Immature natural killer cell (primary cell): ENCODE data around the gene RPL31. TPM values are rescaled to one million over a fixed set of nuclear protein-coding genes. Genes with fewer than 3 reads are reported as not detected.

Experiments used
- DNase-seq, 3 donors: peaks; one replicate each; pipeline ENCODE4 v3.0.0; 2022; ENCODE audit warnings: mixed read lengths in 1 of 3
- H3K27ac Mint-ChIP-seq, 6 donors: one replicate each; pipeline ENCODE4 v1.8.0; 2020; ENCODE audit warnings: mixed read lengths in 6 of 6, mild to moderate bottlenecking in 5 of 6, inconsistent platforms in 4 of 6, moderate library complexity in 3 of 6
- H3K27me3 Mint-ChIP-seq, 3 donors: one replicate each; pipeline ENCODE4 v1.8.0; 2020 to 2021; ENCODE audit warnings: low read depth in 3 of 3, mild to moderate bottlenecking in 3 of 3, mixed read lengths in 3 of 3, moderate library complexity in 3 of 3, inconsistent platforms in 1 of 3
- H3K36me3 Mint-ChIP-seq, 3 donors: one replicate each; pipeline ENCODE4 v1.8.0; 2020; ENCODE audit warnings: mixed read lengths in 3 of 3, inconsistent platforms in 2 of 3, mild to moderate bottlenecking in 2 of 3
- H3K4me1 Mint-ChIP-seq, 2 donors: one replicate each; pipeline ENCODE4 v1.8.0; 2020; ENCODE audit warnings: inconsistent platforms in 2 of 2, mild to moderate bottlenecking in 2 of 2, mixed read lengths in 2 of 2, moderate library complexity in 1 of 2
- H3K4me3 Mint-ChIP-seq, 5 donors: one replicate each; pipeline ENCODE4 v1.8.0; 2020; ENCODE audit warnings: mild to moderate bottlenecking in 5 of 5, mixed read lengths in 5 of 5, inconsistent platforms in 3 of 5, moderate library complexity in 3 of 5
- H3K9me3 Mint-ChIP-seq, 6 donors: one replicate each; pipeline ENCODE4 v1.8.0; 2020; ENCODE audit warnings: mild to moderate bottlenecking in 6 of 6, mixed read lengths in 6 of 6, inconsistent platforms in 4 of 6, moderate library complexity in 3 of 6
- polyA plus RNA-seq, 3 donors: library from polyadenylated mRNA; unstranded; fragments of 300-500 nt; fragmentation: Illumina TruSeq; gene quantifications; one replicate each; pipeline ENCODE4 v1.2.3, GENCODE V29; 2021

The RPL31 gene
- polyA plus RNA-seq, 3 donors from 2014 or later: 2,160 to 4,376 (median 2,775) TPM

DNA sequence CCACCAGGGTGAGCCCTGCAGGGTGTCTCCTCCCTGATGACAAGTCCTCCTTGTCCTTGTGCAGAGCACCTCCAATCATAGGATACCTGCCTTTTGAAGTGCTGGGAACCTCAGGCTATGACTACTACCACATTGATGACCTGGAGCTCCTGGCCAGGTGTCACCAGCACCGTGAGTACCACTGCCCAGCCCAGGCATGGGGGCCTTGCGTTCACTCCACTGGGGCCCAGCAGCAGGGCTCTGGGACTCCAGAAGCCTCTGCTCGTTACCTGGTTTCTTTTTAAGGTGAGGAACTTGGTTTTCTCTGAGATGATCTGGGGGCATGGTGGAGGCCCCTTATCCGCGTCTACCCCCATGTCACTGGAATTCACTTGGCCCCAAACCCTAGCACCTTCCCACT lies 36.5 kb upstream of the RPL31 start:
- Mint-ChIP-seq H3K4me3 (no peak overlapping the region), H3K27ac (no peak overlapping the region), H3K9me3 (no peaks in the 10 kb centered on the region), H3K36me3 (no peaks in the 10 kb centered on the region), H3K27me3 (peaks cover 0 to 6% (median 0%) of the 10 kb centered on the region in 3 donors), H3K4me1 (no peaks in the 10 kb centered on the region)
- no peak for DNase-seq

DNA sequence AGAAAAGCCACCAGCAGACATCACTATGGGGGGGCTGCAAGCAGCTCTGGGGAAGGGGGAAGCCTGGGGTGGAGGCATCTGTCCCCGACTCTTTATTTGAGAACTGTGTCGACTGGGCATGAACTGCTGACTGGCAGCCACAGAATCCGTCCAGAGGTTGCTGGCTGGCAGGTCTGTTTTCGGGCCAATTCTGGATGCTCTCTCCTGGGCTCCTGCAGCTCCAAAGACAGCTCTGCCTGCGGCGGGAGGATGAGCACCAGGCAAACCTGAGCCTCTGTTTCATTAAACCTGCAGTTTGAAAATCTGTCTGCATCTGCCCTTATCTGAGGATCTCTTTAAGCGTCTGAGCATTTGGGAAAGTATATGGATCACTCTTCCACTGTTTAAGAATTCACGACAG lies 34.4 kb upstream of the RPL31 start:
- H3K4me1 Mint-ChIP-seq: no peaks in the 10 kb centered on the region
- H3K4me3 Mint-ChIP-seq: no peak overlapping the region
- no peak overlapping the region for H3K27ac Mint-ChIP-seq
- H3K9me3 Mint-ChIP-seq: no peaks in the 10 kb centered on the region
- H3K36me3 Mint-ChIP-seq: no peaks in the 10 kb centered on the region
- no peak for DNase-seq
- H3K27me3 Mint-ChIP-seq: peaks cover 0 to 6% (median 4%) of the 10 kb centered on the region in 3 donors

GRCh38 chr2:100968146-100969145 lies 33.6 kb upstream of the RPL31 start:
- no peak for DNase-seq
- H3K27ac Mint-ChIP-seq: no peak overlapping the region
- peaks cover 0 to 6% (median 4%) of the 10 kb centered on the region in 3 donors for H3K27me3 Mint-ChIP-seq
- no peaks in the 10 kb centered on the region for H3K36me3 Mint-ChIP-seq
- H3K4me1 Mint-ChIP-seq: no peaks in the 10 kb centered on the region
- no peak overlapping the region for H3K4me3 Mint-ChIP-seq
- H3K9me3 Mint-ChIP-seq: no peaks in the 10 kb centered on the region

GRCh38 chr2:100969998-100970397 lies 32.1 kb upstream of the RPL31 start:
- H3K4me3 Mint-ChIP-seq: no peak overlapping the region
- H3K27ac Mint-ChIP-seq: no peak overlapping the region
- H3K4me1 Mint-ChIP-seq: no peaks in the 10 kb centered on the region
- no peaks in the 10 kb centered on the region for H3K36me3 Mint-ChIP-seq
- no peaks in the 10 kb centered on the region for H3K9me3 Mint-ChIP-seq
- H3K27me3 Mint-ChIP-seq: peaks cover 0 to 6% (median 5%) of the 10 kb centered on the region in 3 donors
- no peak for DNase-seq

GRCh38 chr2:100971221-100971620 lies 30.9 kb upstream of the RPL31 start:
- H3K27me3 Mint-ChIP-seq: peaks cover 0 to 5% (median under 1%) of the 10 kb centered on the region in 3 donors
- no peak overlapping the region for H3K4me3 Mint-ChIP-seq
- DNase-seq: no peak
- H3K9me3 Mint-ChIP-seq: no peaks in the 10 kb centered on the region
- H3K4me1 Mint-ChIP-seq: no peaks in the 10 kb centered on the region
- H3K36me3 Mint-ChIP-seq: no peaks in the 10 kb centered on the region
- no peak overlapping the region for H3K27ac Mint-ChIP-seq

DNA sequence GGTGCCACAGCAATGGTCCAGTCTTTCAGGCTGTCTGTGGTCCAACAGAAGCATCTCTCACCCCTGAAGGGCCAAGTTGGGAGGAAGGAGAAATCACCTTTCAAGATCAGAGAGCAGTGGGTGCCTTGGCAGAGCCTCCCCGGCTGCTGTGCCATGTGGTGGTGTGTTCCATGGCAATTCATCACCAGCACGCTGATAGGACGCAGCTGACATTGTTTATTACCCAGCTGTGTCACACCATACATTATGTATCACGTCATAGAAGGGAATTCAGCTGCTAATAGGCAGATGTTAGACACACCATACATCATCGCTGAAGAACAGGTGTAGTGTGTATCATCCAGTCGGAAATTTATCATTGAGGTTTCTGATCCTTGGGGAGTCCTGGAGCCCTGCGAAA lies 29.6 kb upstream of the RPL31 start:
- Mint-ChIP-seq H3K4me3 (no peak overlapping the region), H3K36me3 (no peaks in the 10 kb centered on the region), H3K27ac (no peak overlapping the region), H3K4me1 (no peaks in the 10 kb centered on the region), H3K27me3 (peaks cover 0 to 5% (median 0%) of the 10 kb centered on the region in 3 donors), H3K9me3 (no peaks in the 10 kb centered on the region)
- no peak for DNase-seq

DNA sequence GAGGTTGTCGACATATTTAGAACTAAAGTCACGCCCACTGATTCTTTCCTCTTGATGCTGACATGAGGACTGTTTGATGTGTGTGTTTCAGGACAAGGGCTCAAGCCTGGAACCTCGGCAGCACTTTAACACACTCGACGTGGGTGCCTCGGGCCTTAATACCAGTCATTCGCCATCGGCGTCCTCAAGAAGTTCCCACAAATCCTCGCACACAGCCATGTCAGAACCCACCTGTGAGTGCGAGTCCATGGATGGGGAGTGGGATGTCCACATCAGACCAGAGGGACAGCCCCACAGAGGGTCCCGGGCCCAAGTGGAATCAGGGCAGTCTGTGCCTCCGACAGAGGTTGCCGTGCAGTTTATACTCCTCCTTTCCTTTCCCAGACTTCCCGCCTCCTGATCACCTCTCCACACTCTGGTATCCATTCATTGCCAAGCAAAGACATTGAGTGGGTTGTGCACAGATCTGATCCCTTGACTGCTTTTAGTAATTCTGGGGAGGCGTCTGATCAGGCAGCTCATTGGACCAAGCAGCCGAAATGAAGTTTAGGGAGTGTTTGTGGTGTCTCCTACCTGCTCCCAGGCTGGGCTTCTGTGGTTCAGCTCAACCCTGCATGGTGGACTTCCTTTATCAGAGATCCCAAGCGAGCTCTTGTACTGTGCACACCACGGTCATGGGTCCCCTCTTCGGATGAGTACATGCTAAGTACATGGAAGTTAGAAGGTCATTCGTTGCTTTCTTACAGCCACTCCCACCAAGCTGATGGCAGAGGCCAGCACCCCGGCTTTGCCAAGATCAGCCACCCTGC lies 27.2 kb upstream of the RPL31 start:
- Mint-ChIP-seq H3K27ac (no peak overlapping the region), H3K4me3 (no peak overlapping the region), H3K4me1 (no peaks in the 10 kb centered on the region), H3K27me3 (peaks cover 0 to 5% (median 0%) of the 10 kb centered on the region in 3 donors), H3K36me3 (no peaks in the 10 kb centered on the region), H3K9me3 (no peaks in the 10 kb centered on the region)
- no peak for DNase-seq

GRCh38 chr2:100975521-100975785 lies 26.6 kb upstream of the RPL31 start:
- H3K27me3 Mint-ChIP-seq: peaks cover 0 to 5% (median 0%) of the 10 kb centered on the region in 3 donors
- H3K9me3 Mint-ChIP-seq: no peaks in the 10 kb centered on the region
- DNase-seq: no peak
- H3K27ac Mint-ChIP-seq: no peak overlapping the region
- H3K4me1 Mint-ChIP-seq: no peaks in the 10 kb centered on the region
- no peaks in the 10 kb centered on the region for H3K36me3 Mint-ChIP-seq
- no peak overlapping the region for H3K4me3 Mint-ChIP-seq

DNA sequence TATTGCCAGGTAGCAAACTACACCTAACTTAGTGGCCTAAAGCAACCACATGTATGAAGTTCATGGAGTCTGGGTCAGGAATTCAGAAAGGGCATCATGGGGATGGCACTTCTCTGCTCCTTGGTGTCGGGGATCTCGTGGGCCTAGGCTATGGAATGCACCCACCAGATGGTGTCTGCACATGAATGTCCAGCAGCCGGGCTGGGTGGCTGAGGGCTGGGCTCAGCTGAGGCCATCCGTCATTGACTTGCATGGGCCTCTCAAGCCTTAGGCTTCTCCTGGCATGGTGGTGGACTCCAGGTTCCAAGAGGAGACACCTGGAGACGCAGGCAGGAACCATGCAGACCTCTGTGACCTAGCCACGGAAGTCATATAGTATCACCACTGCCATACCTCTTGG lies 26.0 kb upstream of the RPL31 start:
- Mint-ChIP-seq H3K9me3 (no peaks in the 10 kb centered on the region), H3K4me1 (no peaks in the 10 kb centered on the region), H3K4me3 (no peak overlapping the region), H3K27ac (no peak overlapping the region), H3K36me3 (no peaks in the 10 kb centered on the region), H3K27me3 (peaks cover 0 to 5% (median 2%) of the 10 kb centered on the region in 3 donors)
- DNase-seq: no peak

GRCh38 chr2:100976645-100977391 lies 25.3 kb upstream of the RPL31 start:
- no peak for DNase-seq
- peaks cover 0 to 5% (median 2%) of the 10 kb centered on the region in 3 donors for H3K27me3 Mint-ChIP-seq
- H3K27ac Mint-ChIP-seq: peak overlapping the region in 1 of 6 donors; percentile 41
- H3K9me3 Mint-ChIP-seq: no peaks in the 10 kb centered on the region
- H3K36me3 Mint-ChIP-seq: no peaks in the 10 kb centered on the region
- no peak overlapping the region for H3K4me3 Mint-ChIP-seq
- no peaks in the 10 kb centered on the region for H3K4me1 Mint-ChIP-seq

- Mint-ChIP-seq H3K4me3 (no peak overlapping the region), H3K27ac (no peak overlapping the region), H3K4me1 (no peaks in the 10 kb centered on the region), H3K27me3 (peaks cover 0 to 5% (median 2%) of the 10 kb centered on the region in 3 donors), H3K36me3 (no peaks in the 10 kb centered on the region), H3K9me3 (no peaks in the 10 kb centered on the region)
- no peak for DNase-seq
Measured at GRCh38 chr2:100977511-100977910, 24.6 kb upstream of the RPL31 start.

DNA sequence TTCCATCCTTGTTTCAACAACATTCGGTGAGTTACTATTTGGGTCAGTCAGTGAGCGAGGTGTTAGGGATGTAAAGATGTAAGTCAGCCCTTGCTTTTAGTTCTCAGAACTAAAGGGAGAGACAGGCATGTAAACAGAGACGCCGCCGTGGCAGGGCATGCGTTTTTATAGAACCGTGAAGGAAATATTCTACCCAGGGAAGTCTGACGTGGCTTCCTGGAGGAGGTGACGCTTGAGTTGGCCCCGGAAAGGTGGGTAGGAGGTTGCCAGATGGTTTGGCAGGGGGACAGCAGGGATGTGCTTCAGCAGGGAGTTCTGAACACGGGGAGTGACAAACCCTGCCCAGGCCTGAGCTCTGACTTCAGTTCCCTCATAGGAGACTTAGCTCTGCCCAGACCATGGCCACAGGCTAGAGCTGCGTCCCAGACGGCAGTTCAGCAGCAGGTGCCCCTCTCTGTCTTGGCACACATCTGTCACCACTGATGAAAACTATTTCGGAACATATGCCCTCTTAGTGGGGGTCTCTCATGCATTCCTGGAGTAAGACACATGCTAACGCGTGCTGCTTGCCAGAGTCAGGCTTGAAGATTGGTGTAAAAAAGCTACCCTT lies 23.4 kb upstream of the RPL31 start:
- Mint-ChIP-seq H3K9me3 (no peaks in the 10 kb centered on the region), H3K27me3 (peaks cover 0 to 5% (median 2%) of the 10 kb centered on the region in 3 donors), H3K36me3 (no peaks in the 10 kb centered on the region), H3K27ac (no peak overlapping the region), H3K4me3 (no peak overlapping the region), H3K4me1 (no peaks in the 10 kb centered on the region)
- DNase-seq: no peak

DNA sequence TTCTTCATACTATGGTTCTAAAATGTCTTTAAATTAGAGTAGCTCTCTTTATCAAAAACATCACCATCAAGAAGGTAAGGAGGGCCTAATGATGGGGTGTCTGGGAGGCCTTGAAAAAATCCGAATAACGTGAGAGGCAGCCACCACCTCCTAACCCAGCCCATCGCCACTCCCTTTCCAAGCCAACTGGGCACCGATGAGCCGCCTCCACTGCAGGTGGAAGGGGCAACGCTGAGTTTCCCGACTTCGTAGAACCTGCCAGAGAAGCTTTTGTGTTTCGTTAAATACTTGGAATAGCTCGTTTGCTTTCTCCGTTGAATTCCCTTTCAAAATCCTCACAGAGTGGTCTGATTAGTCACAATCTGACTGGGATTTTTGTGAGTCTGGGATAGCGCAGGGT lies 22.0 kb upstream of the RPL31 start:
- H3K36me3 Mint-ChIP-seq: no peaks in the 10 kb centered on the region
- H3K9me3 Mint-ChIP-seq: no peaks in the 10 kb centered on the region

More for the DNA sequence above, 22.0 kb upstream of the RPL31 start:
- DNase-seq: no peak
- no peak overlapping the region for H3K27ac Mint-ChIP-seq
- H3K4me3 Mint-ChIP-seq: no peak overlapping the region
- peaks cover 0 to 7% (median 0%) of the 10 kb centered on the region in 3 donors for H3K27me3 Mint-ChIP-seq
- no peaks in the 10 kb centered on the region for H3K4me1 Mint-ChIP-seq
